AG04450 (cell line): ENCODE results near the gene ZNF320. TPM values are rescaled to one million over a fixed set of nuclear protein-coding genes. Genes with fewer than 3 reads are reported as not detected.
"Not testable (repeated sequence)": the region's sequence is repeated elsewhere in the genome, so short reads cannot be mapped to it uniquely, and the experiment has no call there.

Source experiments
- CTCF ChIA-PET: fragments of 300-600, 350-600 bp; formaldehyde crosslinking; extraction: SDS; loops from one replicate; lab custom pipeline; 2022; ENCODE audit warnings: antibody characterized with exemption, inconsistent platforms; lab: Charles Lee
- POLR2A ChIA-PET: fragments of 350-600 bp; formaldehyde crosslinking; extraction: SDS; loops from one replicate; lab custom pipeline; 2021; ENCODE audit warnings: antibody characterized with exemption, inconsistent platforms; lab: Yijun Ruan, JAX
- DNase-seq: peaks from one replicate; pipeline ENCODE4 v3.0.0-alpha.2; 2011; ENCODE audit warnings: low read depth, low spot score
- H3K27ac ChIP-seq: one replicate; pipeline ENCODE4 v1.5.1; 2012; ENCODE audit warnings: low read depth, low read length, control low read depth
- H3K27me3 ChIP-seq: one replicate; pipeline ENCODE4 v1.6.0; 2012; ENCODE audit warnings: low read length; ENCODE audit not compliant: control insufficient read depth, insufficient read depth
- H3K4me3 ChIP-seq: 2 replicates; pipeline ENCODE4 v1.5.1; 2011; ENCODE audit warnings: mild to moderate bottlenecking, low read depth, low read length, control low read depth
- H3K9me3 ChIP-seq: 2 replicates; pipeline ENCODE4 v1.5.1; 2012; ENCODE audit warnings: low read length; ENCODE audit not compliant: control insufficient read depth, insufficient read depth
- polyA plus RNA-seq: library from polyadenylated mRNA; depleted of rRNA; stranded (reverse); fragments of >200 nt; gene quantifications from 2 replicates; pipeline ENCODE4 v1.2.3, GENCODE V29; 2011
- TF ChIP-seq, protein P1 (sequence below): IDR thresholded peaks from 2 replicates; pipeline ENCODE4 v1.5.1; 2011; ENCODE audit warnings: low read depth, low read length, control low read depth, inconsistent platforms

ZNF320 gene
- polyA plus RNA-seq, 1 experiment: 7.7 TPM

DNA sequence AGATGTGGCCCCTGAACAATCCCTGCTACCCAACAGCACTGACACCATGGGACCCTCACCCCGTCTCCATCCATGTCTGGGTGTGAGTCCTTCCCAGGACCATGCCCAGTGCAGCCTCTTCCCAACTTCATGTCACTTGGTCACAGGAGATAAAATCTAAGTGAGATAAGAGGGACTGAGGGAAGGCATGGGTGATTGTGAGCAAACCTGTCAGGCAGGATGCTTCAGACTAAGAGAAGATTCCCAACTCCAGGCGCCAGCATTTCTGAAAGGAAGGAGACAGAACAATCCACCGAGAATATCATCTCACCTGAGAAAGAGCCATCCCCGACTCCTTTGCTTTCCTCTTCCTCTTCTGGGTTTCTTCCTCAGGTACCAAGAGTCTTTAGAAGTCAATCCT, 7.5 kb downstream of the ZNF320 start:
- Histone ChIP-seq H3K4me3 (no peak overlapping the region), H3K27ac (no peak overlapping the region), H3K27me3 (no peaks in the 10 kb centered on the region), H3K9me3 (peaks cover 11% of the 10 kb centered on the region)
- POLR2A ChIA-PET: no interaction called here
- TF ChIP-seq, protein P1, sequence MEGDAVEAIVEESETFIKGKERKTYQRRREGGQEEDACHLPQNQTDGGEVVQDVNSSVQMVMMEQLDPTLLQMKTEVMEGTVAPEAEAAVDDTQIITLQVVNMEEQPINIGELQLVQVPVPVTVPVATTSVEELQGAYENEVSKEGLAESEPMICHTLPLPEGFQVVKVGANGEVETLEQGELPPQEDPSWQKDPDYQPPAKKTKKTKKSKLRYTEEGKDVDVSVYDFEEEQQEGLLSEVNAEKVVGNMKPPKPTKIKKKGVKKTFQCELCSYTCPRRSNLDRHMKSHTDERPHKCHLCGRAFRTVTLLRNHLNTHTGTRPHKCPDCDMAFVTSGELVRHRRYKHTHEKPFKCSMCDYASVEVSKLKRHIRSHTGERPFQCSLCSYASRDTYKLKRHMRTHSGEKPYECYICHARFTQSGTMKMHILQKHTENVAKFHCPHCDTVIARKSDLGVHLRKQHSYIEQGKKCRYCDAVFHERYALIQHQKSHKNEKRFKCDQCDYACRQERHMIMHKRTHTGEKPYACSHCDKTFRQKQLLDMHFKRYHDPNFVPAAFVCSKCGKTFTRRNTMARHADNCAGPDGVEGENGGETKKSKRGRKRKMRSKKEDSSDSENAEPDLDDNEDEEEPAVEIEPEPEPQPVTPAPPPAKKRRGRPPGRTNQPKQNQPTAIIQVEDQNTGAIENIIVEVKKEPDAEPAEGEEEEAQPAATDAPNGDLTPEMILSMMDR: no peak
- DNase-seq: no peak
- CTCF ChIA-PET: no interaction called here

DNA sequence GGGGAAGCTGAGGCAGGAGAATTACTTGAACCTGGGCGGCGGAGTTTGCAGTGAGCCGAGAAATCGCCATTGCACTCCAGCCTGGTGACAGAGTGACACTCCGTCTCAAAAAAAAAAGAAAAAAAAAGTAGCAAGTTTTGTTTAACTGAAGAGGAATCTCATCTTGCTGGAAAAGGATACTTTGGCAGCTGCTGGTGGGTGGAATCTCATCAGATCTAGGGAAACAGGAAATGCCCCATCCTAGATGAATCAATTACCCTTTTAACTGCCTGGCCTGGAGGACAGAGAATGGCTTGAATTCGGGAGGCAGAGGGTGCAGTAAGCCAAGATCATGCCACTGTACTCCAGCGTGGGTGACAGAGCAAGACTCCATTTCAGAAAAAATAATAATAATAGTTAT, 8.4 kb downstream of the ZNF320 start:
- POLR2A ChIA-PET: no interaction called here
- no peak overlapping the region for H3K4me3 ChIP-seq
- CTCF ChIA-PET: no interaction called here
- H3K27ac ChIP-seq: no peak overlapping the region
- TF ChIP-seq, protein P1: no peak
- H3K27me3 ChIP-seq: no peaks in the 10 kb centered on the region
- DNase-seq: no peak
- H3K9me3 ChIP-seq: peaks cover 20% of the 10 kb centered on the region

GRCh38 chr19:52880895-52881389, 16.5 kb downstream of the ZNF320 start:
- H3K9me3 ChIP-seq: peaks cover 62% of the 10 kb centered on the region

DNA sequence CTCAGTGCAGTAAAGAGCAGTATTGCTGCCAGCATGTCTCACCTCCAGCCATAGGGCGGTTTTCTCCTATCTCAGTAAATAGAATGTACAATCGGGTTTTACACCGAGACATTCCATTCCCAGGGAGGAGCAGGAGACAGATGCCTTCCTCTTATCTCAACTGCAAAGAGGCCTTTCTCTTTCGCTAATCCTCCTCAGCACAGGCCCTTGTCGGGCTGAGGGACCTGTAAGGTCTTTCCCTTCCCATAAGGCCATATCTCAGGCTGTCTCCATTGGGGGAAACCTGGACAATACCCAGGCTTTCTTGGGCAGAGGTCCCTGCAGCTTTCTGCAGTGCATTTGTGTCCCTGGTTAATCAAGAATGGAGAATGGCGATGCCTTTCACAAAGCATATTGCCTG, 24.4 kb downstream of the ZNF320 start:
- H3K4me3 ChIP-seq, H3K27me3 ChIP-seq, CTCF ChIA-PET, DNase-seq, H3K27ac ChIP-seq, POLR2A ChIA-PET: not testable (repeated sequence)
- peaks cover 19% of the 10 kb centered on the region for H3K9me3 ChIP-seq

More at GRCh38 chr19:52880895-52881389, 16.5 kb downstream of the ZNF320 start:
- H3K27me3 ChIP-seq: no peaks in the 10 kb centered on the region
- H3K4me3 ChIP-seq: no peak overlapping the region
- ChIA-PET CTCF (no interaction called here), POLR2A (no interaction called here)
- no peak overlapping the region for H3K27ac ChIP-seq
- no peak for DNase-seq
- TF ChIP-seq, protein P1: no peak

DNA sequence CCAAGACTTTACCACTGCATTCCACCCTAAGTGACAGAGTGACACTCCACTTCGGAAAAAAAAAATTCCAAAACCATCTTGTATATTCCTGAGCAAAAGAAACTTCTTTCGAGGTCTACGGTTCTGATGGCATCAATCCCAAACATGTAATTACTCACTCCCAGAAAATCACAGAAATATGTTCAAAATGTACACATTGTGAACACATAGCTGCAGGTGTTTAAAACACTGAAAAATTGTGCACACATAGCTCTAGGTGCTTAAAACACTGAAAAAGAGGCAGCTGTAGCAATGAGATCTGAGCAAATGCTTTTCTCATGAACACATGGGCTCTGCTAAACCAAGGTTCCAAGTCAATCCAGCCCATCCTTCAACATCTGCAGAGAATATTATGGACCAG, 26.0 kb downstream of the ZNF320 start:
- no peak overlapping the region for H3K27ac ChIP-seq
- no peak overlapping the region for H3K4me3 ChIP-seq
- no peak for DNase-seq
- ChIA-PET CTCF (no interaction called here), POLR2A (no interaction called here)
- peaks cover 16% of the 10 kb centered on the region for H3K9me3 ChIP-seq
- no peaks in the 10 kb centered on the region for H3K27me3 ChIP-seq
- TF ChIP-seq, protein P1: no peak

GRCh38 chr19:52868031-52868430, 29.4 kb downstream of the ZNF320 start:
- H3K27ac ChIP-seq, H3K27me3 ChIP-seq, CTCF ChIA-PET, POLR2A ChIA-PET, DNase-seq, H3K4me3 ChIP-seq: not testable (repeated sequence)
- H3K9me3 ChIP-seq: peaks cover 20% of the 10 kb centered on the region; the same call in 1 of the 2 replicates

DNA sequence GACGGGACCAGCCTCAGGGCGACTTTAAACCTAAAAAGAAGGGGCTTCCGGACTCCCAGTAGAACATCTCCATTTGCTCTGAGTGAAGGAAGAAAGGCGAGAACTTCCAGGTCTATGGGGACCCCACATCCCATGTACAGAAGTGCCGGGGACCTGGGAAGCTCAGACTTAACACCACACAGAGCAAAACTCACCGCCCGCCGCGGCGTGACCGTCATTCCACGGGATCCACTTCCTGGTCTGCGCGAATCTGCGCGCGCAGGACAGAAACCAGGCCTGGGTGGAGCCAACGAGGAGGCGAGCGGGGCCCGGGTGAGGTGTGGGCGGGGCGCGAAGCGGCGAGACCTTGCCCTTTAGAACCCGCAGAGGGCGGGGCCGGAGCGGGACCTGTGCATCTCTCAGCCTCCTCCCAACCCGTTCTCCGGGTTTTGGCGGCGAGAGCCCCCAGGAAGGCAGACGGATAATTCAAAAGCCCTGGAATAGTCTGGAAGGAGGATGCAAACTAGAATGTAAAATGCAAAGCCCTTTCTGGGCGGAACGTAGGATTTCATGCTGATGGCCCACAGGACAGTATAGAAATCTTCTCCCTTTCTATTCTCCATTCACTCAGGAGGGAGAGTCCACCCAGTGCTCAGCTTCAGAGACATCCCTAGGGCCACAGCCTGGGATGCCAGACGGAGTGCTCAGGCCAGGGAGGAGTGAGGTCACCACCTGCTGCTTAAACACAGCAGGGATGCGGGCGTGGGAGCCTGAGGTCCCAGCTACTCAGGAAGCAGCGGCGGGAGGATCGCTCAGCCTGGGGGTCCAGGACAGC, 39.9 kb downstream of the ZNF320 start, which contains the start of gene ZNF468:
ZNF468 (minus strand) TSS at position 242 of the 814 bp plus-strand sequence. CDS start 3,347 bp downstream, outside the sequence.
- H3K4me3 ChIP-seq: peak within 1 kb of the TSS; percentile 73
- H3K27me3 ChIP-seq, CTCF ChIA-PET, H3K9me3 ChIP-seq: not testable (repeated sequence)
- peak within 1 kb of the TSS; percentile 83 for H3K27ac ChIP-seq
- POLR2A ChIA-PET: interaction anchor here (0.7 kb wide), 2 partner anchors 86 to 87 kb away, joined by 3 read pairs; no protein-coding TSS in a partner anchor
- DNase-seq: peak; percentile 20
